Fibroblast of the aortic adventitia (primary cell): Measurements from ENCODE around the gene AKNA. TPM values are rescaled to one million over a fixed set of nuclear protein-coding genes. Genes with fewer than 3 reads are reported as not detected.

Experiments used
- DNase-seq: peaks from one replicate; pipeline ENCODE4 v3.0.0-alpha.2; 2010; ENCODE audit warnings: low read depth
- H3K4me3 ChIP-seq: 2 replicates; pipeline ENCODE4 v1.5.1; 2011; ENCODE audit warnings: low read depth, mild to moderate bottlenecking, control low read depth, low read length, moderate library complexity
- CTCF ChIP-seq: IDR thresholded peaks from 2 replicates; pipeline ENCODE4 v1.5.1; 2011; ENCODE audit warnings: mild to moderate bottlenecking, low read length, control low read depth, inconsistent platforms; ENCODE audit not compliant: insufficient read depth
- total RNA-seq: library from RNA; depleted of rRNA; stranded (reverse); fragments of >200 nt; gene quantifications from 2 replicates; pipeline ENCODE4 v1.2.3, GENCODE V29; 2012; ENCODE audit warnings: low replicate concordance

AKNA gene
- total RNA-seq, 1 donor, result 22.3 TPM

DNA sequence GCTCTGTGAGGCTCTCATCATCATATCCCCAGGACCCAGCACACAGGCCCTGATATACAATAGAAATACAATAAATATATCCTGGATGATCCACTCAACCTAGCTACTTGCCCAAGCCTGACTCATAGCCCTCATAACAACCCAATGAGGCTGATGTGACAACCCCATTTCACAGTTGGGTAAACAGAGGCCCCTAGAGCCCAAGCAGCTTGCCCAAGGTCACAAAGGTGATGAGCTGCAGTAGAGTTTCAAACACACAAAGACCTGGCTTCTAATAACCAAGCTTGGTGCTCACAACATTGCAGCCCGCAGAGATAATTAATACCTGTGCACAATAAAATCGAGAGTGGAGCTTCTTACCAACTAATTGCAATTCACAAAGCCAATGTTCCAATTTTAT is 3.2 kb upstream of the AKNA start:
- no peak for TF ChIP-seq CTCF
- H3K4me3 ChIP-seq, result no peak overlapping the region
- no peak for DNase-seq

DNA sequence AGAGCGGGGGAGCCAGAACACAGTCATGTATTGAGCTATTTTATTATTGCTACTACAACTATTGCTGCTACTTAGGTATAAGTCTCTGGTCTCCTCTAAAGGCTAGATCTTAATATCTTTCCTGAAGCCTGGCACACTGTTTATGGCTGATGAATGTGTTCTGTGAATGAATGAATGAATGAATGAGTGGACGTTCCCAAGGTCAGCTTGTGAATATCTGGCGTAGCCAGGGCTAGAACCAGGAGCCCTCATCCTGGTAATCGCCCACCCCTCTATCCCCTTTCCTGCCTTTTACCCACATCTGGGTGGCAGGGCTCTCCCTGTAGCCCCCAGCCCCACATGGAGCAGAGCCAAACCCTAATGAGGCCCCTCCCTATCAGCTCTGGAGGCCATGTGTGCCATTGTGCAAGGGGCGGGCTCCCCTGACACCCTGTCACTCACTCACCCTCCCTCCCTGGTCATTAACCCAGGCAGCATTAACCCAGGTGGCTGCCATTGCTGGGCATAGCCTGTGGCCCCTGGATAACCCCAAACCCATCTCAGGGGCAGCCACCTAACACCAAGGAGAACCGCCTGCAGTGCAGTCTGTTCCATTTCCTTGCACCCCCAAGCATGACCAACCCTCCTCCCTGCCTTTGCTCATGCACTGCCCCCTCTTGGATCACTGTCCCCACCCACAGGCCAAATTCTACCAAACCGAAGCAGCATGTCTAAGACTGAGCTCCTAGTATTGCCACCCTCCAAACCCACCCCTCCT is 2.0 kb upstream of the AKNA start:
- no peak for DNase-seq
- no peak overlapping the region for H3K4me3 ChIP-seq
- no peak for TF ChIP-seq CTCF

DNA sequence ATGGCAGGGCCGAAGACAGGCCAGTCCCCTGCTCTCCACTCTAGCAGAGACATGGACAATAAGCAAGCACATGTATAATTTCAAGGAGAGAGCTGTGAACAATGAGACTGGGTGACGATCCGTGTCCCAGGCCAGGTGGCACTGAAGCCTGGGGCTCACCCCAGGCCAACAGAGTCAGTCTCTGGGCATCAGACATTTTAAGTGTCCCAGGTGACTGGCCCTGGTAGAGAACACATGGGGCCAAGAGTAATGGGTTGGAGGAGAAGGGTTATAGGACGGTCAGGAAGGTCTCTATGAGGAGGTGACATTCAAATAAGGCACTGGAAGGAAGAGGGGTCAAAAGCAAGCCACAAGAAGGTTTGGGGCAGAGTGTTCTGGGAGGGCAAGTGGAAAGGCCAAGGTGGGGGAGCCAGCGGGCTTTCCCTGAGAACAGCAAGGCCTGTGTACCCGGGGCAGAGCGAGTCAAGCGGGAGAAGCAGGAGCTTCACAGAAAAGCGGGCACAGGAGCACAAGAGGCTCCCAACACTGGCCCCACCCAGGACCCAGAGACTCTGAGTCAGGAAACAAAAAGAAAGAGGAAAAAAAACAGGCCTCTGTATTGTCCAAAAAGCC is 1.1 kb upstream of the AKNA start:
- TF ChIP-seq CTCF, result no peak

GRCh38 chr9:114388357-114388682 is 538 bp upstream of the AKNA start:
- TF ChIP-seq CTCF, result no peak
- H3K4me3 ChIP-seq, result peak overlapping the region; percentile 70
- no peak for DNase-seq

More for the DNA sequence above, 1.1 kb upstream of the AKNA start:
- no peak for DNase-seq
- H3K4me3 ChIP-seq, result no peak overlapping the region

- H3K4me3 ChIP-seq, result peak overlapping the region; percentile 70
- DNase-seq, result no peak
- no peak for TF ChIP-seq CTCF
Measured at GRCh38 chr9:114386886-114387679, 699 bp downstream of the AKNA start.

DNA sequence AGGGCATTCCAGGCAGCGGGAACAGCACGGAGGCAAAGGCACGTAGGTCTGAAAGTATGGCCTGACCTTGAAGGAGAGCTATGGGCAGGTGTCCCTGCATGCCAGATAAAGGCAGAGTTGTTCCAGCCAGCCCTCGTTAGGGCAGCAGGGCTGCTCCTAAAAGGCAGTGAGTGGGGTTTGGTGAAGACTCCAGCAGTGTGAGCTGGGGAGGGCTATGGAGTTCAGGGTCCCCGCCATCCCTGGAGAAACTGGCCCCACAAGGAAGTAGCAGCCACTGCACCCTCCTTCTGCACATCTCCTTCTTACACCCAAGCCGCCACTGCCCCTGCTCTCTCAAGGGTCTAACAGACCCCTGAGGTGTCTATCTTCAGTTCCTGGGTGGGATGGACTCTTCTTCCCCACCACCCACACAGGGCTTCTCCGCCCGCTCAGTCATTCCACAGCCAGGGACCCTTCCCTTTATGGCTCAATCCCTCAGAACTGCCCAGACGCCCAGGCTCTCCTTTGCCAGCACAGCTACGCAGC is 1.4 kb downstream of the AKNA start:
- H3K4me3 ChIP-seq, result peak overlapping the region; percentile 70
- DNase-seq, result no peak
- TF ChIP-seq CTCF, result no peak
